Natural killer cell (primary cell): ENCODE data around the gene PPL. TPM values are rescaled to one million over a fixed set of nuclear protein-coding genes. Genes with fewer than 3 reads are reported as not detected.

Source experiments
- ATAC-seq, 3 donors: fragments of 150-1000 bp in 2 of 3; fragments of 200-7000 bp in 1 of 3; cut with Tn5 transposase; 1 replicate in 1 of 3; 2 replicates in 2 of 3; pipeline ENCODE4 v1.10.0; 2021; ENCODE audit warnings: mild to moderate bottlenecking in 2 of 3, moderate library complexity in 2 of 3
- DNase-seq, 2 donors: peaks; one replicate each; pipeline versions ENCODE4 v3.0.0 to v3.0.0-alpha.2; 2013 to 2021; ENCODE audit warnings: mixed read lengths in 1 of 2
- H3K27ac ChIP-seq: one replicate; pipeline ENCODE4 v1.5.1; 2013; ENCODE audit warnings: mild to moderate bottlenecking, low read length
- H3K27me3 ChIP-seq: one replicate; pipeline ENCODE4 v1.6.1; 2013; ENCODE audit warnings: low read length; ENCODE audit not compliant: control insufficient read depth, insufficient read depth
- H3K36me3 ChIP-seq: one replicate; pipeline ENCODE4 v1.6.1; 2013; ENCODE audit warnings: low read length; ENCODE audit not compliant: control insufficient read depth, insufficient read depth
- H3K4me1 ChIP-seq: one replicate; pipeline ENCODE4 v1.6.1; 2013; ENCODE audit warnings: low read length; ENCODE audit not compliant: control insufficient read depth, insufficient read depth
- H3K4me3 ChIP-seq: one replicate; pipeline ENCODE4 v1.5.1; 2013; ENCODE audit warnings: low read length
- H3K9me3 ChIP-seq: one replicate; pipeline ENCODE4 v1.6.1; 2013; ENCODE audit warnings: low read length; ENCODE audit not compliant: control insufficient read depth, insufficient read depth
- H3K27ac Mint-ChIP-seq, 2 donors: one replicate each; pipeline ENCODE4 v1.8.0; 2022; ENCODE audit warnings: mild to moderate bottlenecking in 2 of 2, mixed read lengths in 2 of 2, moderate library complexity in 1 of 2
- H3K27me3 Mint-ChIP-seq, 2 donors: one replicate each; pipeline ENCODE4 v1.8.0; 2022; ENCODE audit warnings: low read depth in 2 of 2, mixed read lengths in 2 of 2
- H3K36me3 Mint-ChIP-seq: one replicate; pipeline ENCODE4 v1.8.0; 2022; ENCODE audit warnings: mixed read lengths
- H3K4me1 Mint-ChIP-seq, 2 donors: one replicate each; pipeline ENCODE4 v1.8.0; 2022; ENCODE audit warnings: mixed read lengths in 2 of 2
- H3K4me3 Mint-ChIP-seq: one replicate; pipeline ENCODE4 v1.8.0; 2022; ENCODE audit warnings: mild to moderate bottlenecking, moderate library complexity, mixed read lengths
- H3K9me3 Mint-ChIP-seq, 2 donors: one replicate each; pipeline ENCODE4 v1.8.0; 2022; ENCODE audit warnings: mixed read lengths in 2 of 2
- WGBS: methylation state at CpG from one replicate; pipeline ENCODE4 v1.1.7; 2013; ENCODE audit warnings: missing lambda C conversion rate; ENCODE audit not compliant: insufficient coverage; 5-methylcytosine and 5-hydroxymethylcytosine counted together
- intact Hi-C: fragments of 100-400 bp; cut with micrococcal nuclease; formaldehyde crosslinking; loops from one replicate; pipeline ENCODE4 v1.14.2; 2022
- total RNA-seq, 4 donors: library from RNA; stranded (reverse); fragments of 120-200 nt in 1 of 4; gene quantifications; one replicate each; pipeline versions ENCODE4 v1.2.3 to v1.2.4, GENCODE V29; 2013 to 2022
- TF ChIP-seq, protein P1 (sequence below): fragments of 200-600 bp; IDR thresholded peaks from one replicate; pipeline ENCODE4 v1.8.0; 2022; ENCODE audit warnings: antibody characterized with exemption

PPL gene
- total RNA-seq, 3 donors from 2014 or later (not counting 1 experiment from before 2014, with no cell fraction given) = not detected

DNA sequence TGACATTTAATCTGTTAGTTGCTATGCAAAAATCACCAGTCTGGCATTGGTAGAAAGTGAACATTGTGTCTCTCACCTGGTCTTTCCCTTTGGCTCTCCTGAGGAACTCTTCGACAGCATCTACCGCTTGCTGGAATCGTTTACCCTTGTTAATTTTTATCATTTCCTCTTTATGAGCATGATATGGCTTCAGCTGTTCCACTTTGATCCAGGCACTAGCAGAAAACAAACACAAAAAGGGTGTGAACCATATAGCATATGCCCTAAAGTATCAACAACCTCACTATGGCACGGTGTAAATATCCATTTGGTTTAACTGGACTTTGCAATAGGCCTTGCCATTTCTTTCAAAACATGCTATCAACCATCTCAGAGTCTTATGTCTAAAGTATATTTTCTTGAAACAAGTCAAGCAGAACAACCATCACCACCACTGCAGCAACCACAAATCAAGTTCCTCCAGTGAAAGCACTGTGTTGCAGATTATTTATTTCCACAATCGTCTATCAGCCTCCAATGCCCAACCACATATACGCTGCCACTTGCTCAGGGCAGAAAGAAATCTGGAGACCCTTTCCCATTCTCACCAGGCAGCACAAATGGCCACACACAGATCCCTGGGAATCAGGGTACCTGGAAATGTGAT lies 104.1 kb downstream of the PPL start:
- Mint-ChIP-seq H3K9me3 (no peaks in the 10 kb centered on the region), H3K4me3 (no peak overlapping the region), H3K4me1 (peaks cover 6 to 13% of the 10 kb centered on the region in 2 donors), H3K27me3 (no peaks in the 10 kb centered on the region), H3K27ac (peak overlapping the region in 1 of 2 donors; percentile 20), H3K36me3 (peaks cover 7% of the 10 kb centered on the region)
- H3K9me3 ChIP-seq = no peaks in the 10 kb centered on the region
- DNase-seq (no peak), ATAC-seq (no peak)
- H3K4me3 ChIP-seq = no peak overlapping the region
- no peak overlapping the region for H3K27ac ChIP-seq
- intact Hi-C loops = no loop called here
- no peaks in the 10 kb centered on the region for H3K27me3 ChIP-seq
- H3K36me3 ChIP-seq = peaks cover 69% of the 10 kb centered on the region
- TF ChIP-seq, protein P1, sequence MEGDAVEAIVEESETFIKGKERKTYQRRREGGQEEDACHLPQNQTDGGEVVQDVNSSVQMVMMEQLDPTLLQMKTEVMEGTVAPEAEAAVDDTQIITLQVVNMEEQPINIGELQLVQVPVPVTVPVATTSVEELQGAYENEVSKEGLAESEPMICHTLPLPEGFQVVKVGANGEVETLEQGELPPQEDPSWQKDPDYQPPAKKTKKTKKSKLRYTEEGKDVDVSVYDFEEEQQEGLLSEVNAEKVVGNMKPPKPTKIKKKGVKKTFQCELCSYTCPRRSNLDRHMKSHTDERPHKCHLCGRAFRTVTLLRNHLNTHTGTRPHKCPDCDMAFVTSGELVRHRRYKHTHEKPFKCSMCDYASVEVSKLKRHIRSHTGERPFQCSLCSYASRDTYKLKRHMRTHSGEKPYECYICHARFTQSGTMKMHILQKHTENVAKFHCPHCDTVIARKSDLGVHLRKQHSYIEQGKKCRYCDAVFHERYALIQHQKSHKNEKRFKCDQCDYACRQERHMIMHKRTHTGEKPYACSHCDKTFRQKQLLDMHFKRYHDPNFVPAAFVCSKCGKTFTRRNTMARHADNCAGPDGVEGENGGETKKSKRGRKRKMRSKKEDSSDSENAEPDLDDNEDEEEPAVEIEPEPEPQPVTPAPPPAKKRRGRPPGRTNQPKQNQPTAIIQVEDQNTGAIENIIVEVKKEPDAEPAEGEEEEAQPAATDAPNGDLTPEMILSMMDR = no peak
- H3K4me1 ChIP-seq = no peaks in the 10 kb centered on the region
- 77% methylated on average over 5 of the region's 6 CpGs for WGBS

Other genes starting within 250 kb of the PPL start
- 10 to 100 TPM; 30.8 to 39.1 (median 35.0) TPM for gene NUDT16L1, start 243.6 kb downstream of the PPL start, total RNA-seq
- 10 to 100 TPM; 19.7 to 20.8 (median 20.5) TPM for gene ANKS3, start 202.9 kb downstream of the PPL start, total RNA-seq
- under 1 TPM in 1 of 3 donors, not detected in 2; 0.54 TPM for gene DNAAF8, start 202.6 kb downstream of the PPL start, total RNA-seq
- 10 to 100 TPM; 11.4 to 20.3 (median 13.0) TPM for gene ZNF500, start 170.0 kb downstream of the PPL start, total RNA-seq
- under 1 TPM in 1 of 3 donors, not detected in 2; 0.59 TPM for gene SEPTIN12, start 148.8 kb downstream of the PPL start, total RNA-seq
- not detected for gene SMIM22, start 141.8 kb downstream of the PPL start, total RNA-seq
- 10 to 100 TPM in 1 of 3 donors, 1 to 10 TPM in 2; 6.6 to 15.5 (median 7.5) TPM for gene ROGDI, start 134.5 kb downstream of the PPL start, total RNA-seq
- gene GLYR1, start 89.9 kb downstream of the PPL start, total RNA-seq = 100 to 1,000 TPM; 112 to 129 (median 125) TPM
- 10 to 100 TPM; 70.5 to 81.6 (median 79.9) TPM for gene UBN1, start 89.7 kb downstream of the PPL start, total RNA-seq
- gene SEC14L5, start 21.2 kb upstream of the PPL start, total RNA-seq = 1 to 10 TPM in 1 of 3 donors, under 1 TPM in 2; 0.27 to 1.1 (median 0.93) TPM
- 10 to 100 TPM; 14.7 to 27.8 (median 23.0) TPM for gene NAGPA, start 96.8 kb upstream of the PPL start, total RNA-seq
- gene C16orf89, start 128.8 kb upstream of the PPL start, total RNA-seq = not detected
- 10 to 100 TPM; 13.4 to 20.0 (median 17.4) TPM for gene ALG1, start 134.7 kb upstream of the PPL start, total RNA-seq
- gene EEF2KMT, start 160.6 kb upstream of the PPL start, total RNA-seq = 1 to 10 TPM; 3.0 to 4.7 (median 3.7) TPM